ENCODE data around the gene ERVW-1. TPM values are rescaled to one million over a fixed set of nuclear protein-coding genes. Genes with fewer than 3 reads are reported as not detected.
A peak's percentile ranks its signal among the peaks of the same experiment; 100 is the strongest.
"Not testable (repeated sequence)": the region's sequence is repeated elsewhere in the genome, so short reads cannot be mapped to it uniquely, and the experiment has no call there.

The ERVW-1 gene
- polyA plus RNA-seq (2013, experiment 1 of 2; ENCODE audit: insufficient read length), result 0.12 TPM
- polyA plus RNA-seq (2013, experiment 2 of 2; ENCODE audit: insufficient read length), result not detected

GRCh38 chr7:92477681-92478080, at the start of gene ERVW-1:
TSS of gene ERVW-1 (minus strand) at chr7:92477946. CDS start at chr7:92470381, 7,565 bp downstream.
- DNase-seq, result not testable (repeated sequence)

GRCh38 chr7:92523110-92523509, 45.4 kb upstream of the ERVW-1 start:
- no peak for DNase-seq

- DNase-seq, result no peak
These were observed 42.3 kb upstream of the ERVW-1 start for GRCh38 chr7:92520024-92520423.

- DNase-seq, result peak; percentile 76
These were observed 39.9 kb upstream of the ERVW-1 start for GRCh38 chr7:92517631-92518030.

GRCh38 chr7:92513167-92513902, 35.6 kb upstream of the ERVW-1 start:
- DNase-seq, result no peak

GRCh38 chr7:92508946-92509345, 31.2 kb upstream of the ERVW-1 start:
- no peak for DNase-seq

GRCh38 chr7:92506363-92506762, 28.6 kb upstream of the ERVW-1 start:
- DNase-seq, result no peak

GRCh38 chr7:92504563-92504962, 26.8 kb upstream of the ERVW-1 start:
- no peak for DNase-seq

GRCh38 chr7:92503767-92504166, 26.0 kb upstream of the ERVW-1 start:
- DNase-seq, result no peak

- no peak for DNase-seq
These were observed 20.8 kb upstream of the ERVW-1 start for GRCh38 chr7:92498557-92498956.

GRCh38 chr7:92496876-92497275, 19.1 kb upstream of the ERVW-1 start:
- peak; percentile 29 for DNase-seq

GRCh38 chr7:92489634-92490033, 11.9 kb upstream of the ERVW-1 start:
- DNase-seq, result no peak

GRCh38 chr7:92487804-92488203, 10.1 kb upstream of the ERVW-1 start:
- no peak for DNase-seq

- no peak for DNase-seq
These were observed 8.2 kb upstream of the ERVW-1 start for GRCh38 chr7:92485974-92486373.

- peak; percentile 2 for DNase-seq
These were observed 7.6 kb upstream of the ERVW-1 start for GRCh38 chr7:92485267-92485892.

- not testable (repeated sequence) for DNase-seq
These were observed 6.5 kb upstream of the ERVW-1 start for GRCh38 chr7:92484226-92484625.

- DNase-seq, result not testable (repeated sequence)
These were observed 5.9 kb upstream of the ERVW-1 start for GRCh38 chr7:92483624-92484023.

- not testable (repeated sequence) for DNase-seq
These were observed 1.4 kb upstream of the ERVW-1 start for GRCh38 chr7:92479146-92479545.

GRCh38 chr7:92478711-92479110, 965 bp upstream of the ERVW-1 start:
- no peak for DNase-seq

GRCh38 chr7:92478095-92478494, 349 bp upstream of the ERVW-1 start:
- no peak for DNase-seq

GRCh38 chr7:92475851-92476590, 1.7 kb downstream of the ERVW-1 start:
- DNase-seq, result not testable (repeated sequence)

GRCh38 chr7:92475261-92475770, 2.4 kb downstream of the ERVW-1 start:
- not testable (repeated sequence) for DNase-seq

- DNase-seq, result not testable (repeated sequence)
These were observed 3.8 kb downstream of the ERVW-1 start for GRCh38 chr7:92473989-92474388.
